ENCODE measurements around the gene TARS1.

- TF ChIP-seq CTCF (conservative IDR thresholded peaks at IDR 0.05; ENCODE audit: low read depth, low read length), result no peak
- no peak for TF ChIP-seq CEBPB (IDR thresholded peaks at IDR 0.05; ENCODE audit: low read depth, low read length)
- no peak for TF ChIP-seq POLR2A (IDR thresholded peaks at IDR 0.05; ENCODE audit: low read depth, low read length)
Measured at GRCh38 chr5:33501260-33501659, 60.5 kb downstream of the TARS1 start.

All from IMR-90 (cell line).